K562 (cell line): Measurements from ENCODE around the gene HCFC1R1. TPM values are rescaled to one million over a fixed set of nuclear protein-coding genes. Genes with fewer than 3 reads are reported as not detected.

Experiments used
- ATAC-seq: fragments of 200-7000 bp; cut with Tn5 transposase; 3 replicates; pipeline ENCODE4 v1.9.1; 2020; ENCODE audit warnings: moderate library complexity
- BruUV-seq: library from RNA; stranded (reverse); fragments of 400-500 nt; replicated peaks from 2 replicates; lab custom pipeline; 2021; lab: Mats Ljungman, UMichigan
- CTCF ChIA-PET: fragments of 300-600 bp; formaldehyde crosslinking; extraction: SDS; loops from one replicate; lab custom pipeline; 2021; ENCODE audit warnings: low intra/inter-chr PET ratio; lab: Yijun Ruan, JAX
- POLR2A ChIA-PET: fragments of 300-600, 350-650 bp; sonication (Branson Sonifier 250); formaldehyde crosslinking; extraction: SDS; loops from one replicate; lab custom pipeline; 2021; ENCODE audit warnings: antibody characterized with exemption, inconsistent platforms; lab: Yijun Ruan, JAX
- DNase-seq, 4 experiments: peaks; one replicate each; pipeline versions ENCODE4 v3.0.0 to v3.0.0-alpha.2; 2011 to 2018; ENCODE audit warnings: low spot score in 3 of 4, mixed read lengths in 3 of 4; ENCODE audit errors: extremely low read depth in 1 of 4
- FAIRE-seq: peaks from 2 replicates; lab custom pipeline; 2011; peaks lifted over from hg19 to GRCh38; lab: Jason Lieb, UNC
- H2AFZ ChIP-seq: 2 replicates; pipeline ENCODE4 v1.6.0; 2011; ENCODE audit warnings: low read depth, low read length, control low read depth, inconsistent platforms
- H3K27ac ChIP-seq: fragments of 200-600 bp; 3 replicates; pipeline ENCODE4 v1.8.0; 2011; ENCODE audit warnings: low read depth, mild to moderate bottlenecking, control low read depth, inconsistent platforms, low read length, moderate library complexity, mixed read lengths; ENCODE audit errors: extremely low read depth
- H3K27me3 ChIP-seq, 2 experiments: fragments of 300-600 bp in 1 of 2; 2 replicates in 1 of 2; 3 replicates in 1 of 2; pipeline versions ENCODE4 v1.6.0 to v1.8.0; 2011; ENCODE audit warnings: inconsistent platforms in 2 of 2, low read length in 2 of 2, mild to moderate bottlenecking in 1 of 2, mixed read lengths in 1 of 2, moderate library complexity in 1 of 2; ENCODE audit not compliant: control insufficient read depth in 2 of 2, insufficient read depth in 2 of 2
- H3K36me3 ChIP-seq: fragments of 300-600 bp; 3 replicates; pipeline ENCODE4 v1.8.0; 2011; ENCODE audit warnings: mild to moderate bottlenecking, low read length, inconsistent platforms; ENCODE audit not compliant: control insufficient read depth, insufficient read depth
- H3K4me1 ChIP-seq, 2 experiments: fragments of 200-600 bp in 1 of 2; replicated peaks in 1 of 2; 2 replicates in 1 of 2; 3 replicates in 1 of 2; pipeline versions ENCODE4 v1.5.1 to v1.8.0; 2011; ENCODE audit warnings: inconsistent platforms in 2 of 2, low read length in 2 of 2, mild to moderate bottlenecking in 1 of 2, mixed read lengths in 1 of 2, moderate library complexity in 1 of 2; ENCODE audit not compliant: control insufficient read depth in 2 of 2, insufficient read depth in 2 of 2
- H3K4me2 ChIP-seq: 2 replicates; pipeline ENCODE4 v1.6.1; 2011; ENCODE audit warnings: low read length, control low read depth, inconsistent platforms, mixed read lengths; ENCODE audit not compliant: insufficient read depth
- H3K4me3 ChIP-seq: fragments of 200-600 bp; sonication (generic), shearing (Covaris generic); 2 replicates; pipeline ENCODE4 v1.5.1; 2016; ENCODE audit warnings: control low read depth, inconsistent platforms
- H3K79me2 ChIP-seq: fragments of 200-600 bp; 3 replicates; pipeline ENCODE4 v1.8.0; 2011; ENCODE audit warnings: low read length, inconsistent platforms; ENCODE audit not compliant: control insufficient read depth, insufficient read depth
- H3K9ac ChIP-seq, 2 experiments: 2 replicates each; pipeline versions ENCODE4 v1.6.0 to v1.6.1; 2011; ENCODE audit warnings: low read depth in 2 of 2, low read length in 2 of 2, control low read depth in 1 of 2, inconsistent platforms in 1 of 2, mild to moderate bottlenecking in 1 of 2, mixed read lengths in 1 of 2; ENCODE audit not compliant: insufficient read depth in 1 of 2
- H3K9me1 ChIP-seq: one replicate; pipeline ENCODE4 v1.6.0; 2011; ENCODE audit warnings: inconsistent platforms, mild to moderate bottlenecking, low read length, moderate library complexity; ENCODE audit not compliant: control insufficient read depth, insufficient read depth
- H3K9me3 ChIP-seq: replicated peaks from 2 replicates; pipeline ENCODE4 v1.5.1; 2011; ENCODE audit warnings: low read depth, low read length, inconsistent platforms; ENCODE audit not compliant: control insufficient read depth, insufficient read depth
- H4K20me1 ChIP-seq: replicated peaks from 2 replicates; pipeline ENCODE4 v1.6.1; 2011; ENCODE audit warnings: low read length, inconsistent platforms, mixed read lengths; ENCODE audit not compliant: control insufficient read depth, insufficient read depth
- CC2D1A ChIP-seq: fragments of 450-650 bp; IDR thresholded peaks from 2 replicates; pipeline ENCODE4 v1.6.1; 2017; ENCODE audit warnings: mild to moderate bottlenecking
- DNMT1 ChIP-seq: fragments of 450-650 bp; IDR thresholded peaks from 2 replicates; pipeline ENCODE4 v1.6.1; 2016; ENCODE audit warnings: antibody characterized with exemption, mild to moderate bottlenecking
- EHMT2 ChIP-seq: fragments of 450-650 bp; IDR thresholded peaks from 2 replicates; pipeline ENCODE4 v1.6.1; 2018; ENCODE audit warnings: antibody characterized with exemption
- LCOR ChIP-seq: sonication (generic); formaldehyde crosslinking; IDR thresholded peaks from 2 replicates; pipeline ENCODE4 v1.8.0; 2022; ENCODE audit warnings: mild to moderate bottlenecking, missing genetic modification reagents
- MTA1 ChIP-seq: fragments of 450-650 bp; IDR thresholded peaks from 2 replicates; pipeline ENCODE4 v1.6.1; 2017; ENCODE audit warnings: borderline replicate concordance
- MYC ChIP-seq, 2 experiments: fragments of 250-450 bp in 1 of 2; sonication (Bioruptor Pico) in 1 of 2; IDR thresholded peaks; 2 replicates each; pipeline versions ENCODE4 v1.5.1 to v1.6.1; 2012 to 2021; ENCODE audit warnings: low read depth in 2 of 2, borderline replicate concordance in 1 of 2, improper control_type of control experiment in 1 of 2, low read length in 1 of 2, mild to moderate bottlenecking in 1 of 2, moderate library complexity in 1 of 2
- NFE2 ChIP-seq: IDR thresholded peaks from 2 replicates; pipeline ENCODE4 v1.6.1; 2014; ENCODE audit warnings: antibody characterized with exemption, low read depth
- NFRKB ChIP-seq: fragments of 450-650 bp; IDR thresholded peaks from 2 replicates; pipeline ENCODE4 v1.6.1; 2016; ENCODE audit warnings: low read depth
- PRMT5 ChIP-seq: sonication (generic); formaldehyde crosslinking; IDR thresholded peaks from 2 replicates; pipeline ENCODE4 v1.5.0; 2020; ENCODE audit warnings: missing genetic modification reagents
- RFX7 ChIP-seq: fragments of 250-450 bp; sonication (Bioruptor Pico); IDR thresholded peaks from 2 replicates; pipeline ENCODE4 v1.5.1; 2021; ENCODE audit warnings: mild to moderate bottlenecking
- ZBTB17 ChIP-seq: fragments of 450-650 bp; formaldehyde crosslinking; IDR thresholded peaks from 2 replicates; pipeline ENCODE4 v1.4.0; 2020; ENCODE audit warnings: mild to moderate bottlenecking
- ZNF124 ChIP-seq: sonication (generic); formaldehyde crosslinking; IDR thresholded peaks from 2 replicates; pipeline ENCODE4 v1.8.1; 2022; ENCODE audit warnings: missing genetic modification reagents
- WGBS: fragments of 100-300 bp; shearing (Covaris generic); methylation state at CpG from one replicate; pipeline ENCODE4 v1.1.6; 2016; ENCODE audit warnings: low coverage, mixed read lengths; ENCODE audit not compliant: insufficient coverage; ENCODE audit errors: missing lambda C conversion rate; 5-methylcytosine and 5-hydroxymethylcytosine counted together
- in situ Hi-C: fragments of 300-500 bp; cut with MboI; formaldehyde crosslinking; loops from 4 replicates; pipeline ENCODE4 v1.15.0; 2018; ENCODE audit warnings: inconsistent platforms, mixed read lengths
- intact Hi-C: fragments of 100-400 bp; cut with micrococcal nuclease; formaldehyde crosslinking; loops from 2 replicates; pipeline ENCODE4 v1.14.2; 2022
- polyA plus RNA-seq, 8 experiments: library from polyadenylated mRNA; depleted of rRNA in 4 of 8; stranded (reverse) in 5 of 8; unstranded in 3 of 8; fragments of >200 nt; fragmentation: Nextera tagmentation in 2 of 8; fragmentation: Illumina TruSeq in 1 of 8; extraction: Ambion mirVana in 2 of 8; extraction: Trizol in 1 of 8; gene quantifications; 2 replicates each; pipeline versions ENCODE4 v1.2.1 to v1.2.3, GENCODE V29; 2011 to 2014; ENCODE audit warnings: inconsistent platforms in 1 of 8, missing spikeins in 1 of 8
- total RNA-seq, 7 experiments: library from RNA; depleted of rRNA in 6 of 7; stranded (reverse); fragments of >200 nt in 6 of 7; fragmentation: Illumina TruSeq in 2 of 7; extraction: Trizol in 2 of 7; gene quantifications; 2 replicates each; pipeline versions ENCODE4 v1.2.1 to v1.2.3, GENCODE V29; 2011 to 2021; ENCODE audit warnings: low replicate concordance in 1 of 7
- TF ChIP-seq, protein P1 (sequence below): fragments of 450-650 bp; IDR thresholded peaks from 2 replicates; pipeline ENCODE4 v1.6.1; 2014; ENCODE audit warnings: low read depth, mild to moderate bottlenecking, moderate library complexity, borderline replicate concordance

The HCFC1R1 gene
- total and polyA plus RNA-seq, 9 of the 15 experiments (the other 6 are each of a cell fraction or from before 2014, with no cell fraction given): 2.2 to 29.0 (median 11.2) TPM

DNA sequence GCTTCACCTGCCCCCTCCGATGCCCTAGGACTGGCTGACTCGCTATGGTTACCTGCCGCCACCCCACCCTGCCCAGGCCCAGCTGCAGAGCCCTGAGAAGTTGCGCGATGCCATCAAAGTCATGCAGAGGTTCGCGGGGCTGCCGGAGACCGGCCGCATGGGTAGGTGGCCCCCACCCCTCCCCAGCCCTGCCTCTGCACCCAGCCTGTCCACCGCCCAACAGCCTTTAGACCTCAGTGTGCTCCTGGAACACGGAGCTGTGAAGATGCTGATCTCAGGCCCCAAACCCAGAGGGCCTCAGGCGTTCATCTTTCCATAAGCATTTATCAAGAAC lies 23.6 kb upstream of the HCFC1R1 start:
- WGBS: 43% methylated on average over 13 of the region's 13 CpGs
- Histone ChIP-seq H3K4me1 (peaks cover 3 to 26% of the 10 kb centered on the region in 2 experiments; a peak in 3 of 5 replicates), H4K20me1 (no peaks in the 10 kb centered on the region; the same call in 1 of the 2 replicates), H3K27ac (no peak overlapping the region), H3K4me3 (no peak overlapping the region), H2AFZ (no peak overlapping the region), H3K79me2 (no peaks in the 10 kb centered on the region), H3K9ac (no peak overlapping the region; a peak in 1 of 4 replicates), H3K9me3 (no peaks in the 10 kb centered on the region), H3K4me2 (no peak overlapping the region), H3K9me1 (no peaks in the 10 kb centered on the region), H3K27me3 (peaks cover 19 to 62% of the 10 kb centered on the region in 2 experiments; a peak in 4 of 5 replicates), H3K36me3 (no peaks in the 10 kb centered on the region)
- POLR2A ChIA-PET: interaction anchor here (0.5 to 1.9 kb wide), 4 partner anchors 16 to 36 kb away, joined by 3 to 6 read pairs (median 3); partner anchors contain the start of genes CLDN6, HCFC1R1 and THOC6
- DNase-seq (no peak), FAIRE-seq (no peak), ATAC-seq (no peak)
- intact Hi-C loops: no loop called here
- in situ Hi-C loops: no loop called here
- CTCF ChIA-PET: no interaction called here
- BruUV-seq: no TSS peak
- TF ChIP-seq EHMT2: no peak
- no peak for TF ChIP-seq ZNF124 (CRISPR knock-in tag)
- no peak for TF ChIP-seq MTA1
- no peak for TF ChIP-seq ZBTB17 (CRISPR knock-in tag)
- no peak for TF ChIP-seq DNMT1
- TF ChIP-seq NFE2: no peak
- no peak for TF ChIP-seq CC2D1A
- no peak for TF ChIP-seq NFRKB
- TF ChIP-seq MYC (IDR thresholded peaks at IDR 0.05; ENCODE audit: low read depth, low read length): no peak
- no peak for TF ChIP-seq MYC (CRISPR knock-in tag; IDR thresholded peaks at IDR 0.05; ENCODE audit: borderline replicate concordance, low read depth)
- TF ChIP-seq, protein P1, sequence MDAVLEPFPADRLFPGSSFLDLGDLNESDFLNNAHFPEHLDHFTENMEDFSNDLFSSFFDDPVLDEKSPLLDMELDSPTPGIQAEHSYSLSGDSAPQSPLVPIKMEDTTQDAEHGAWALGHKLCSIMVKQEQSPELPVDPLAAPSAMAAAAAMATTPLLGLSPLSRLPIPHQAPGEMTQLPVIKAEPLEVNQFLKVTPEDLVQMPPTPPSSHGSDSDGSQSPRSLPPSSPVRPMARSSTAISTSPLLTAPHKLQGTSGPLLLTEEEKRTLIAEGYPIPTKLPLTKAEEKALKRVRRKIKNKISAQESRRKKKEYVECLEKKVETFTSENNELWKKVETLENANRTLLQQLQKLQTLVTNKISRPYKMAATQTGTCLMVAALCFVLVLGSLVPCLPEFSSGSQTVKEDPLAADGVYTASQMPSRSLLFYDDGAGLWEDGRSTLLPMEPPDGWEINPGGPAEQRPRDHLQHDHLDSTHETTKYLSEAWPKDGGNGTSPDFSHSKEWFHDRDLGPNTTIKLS: no peak
- no peak for TF ChIP-seq RFX7
- no peak for TF ChIP-seq LCOR (CRISPR knock-in tag)
- TF ChIP-seq PRMT5 (CRISPR knock-in tag): no peak
